ENCODE measurements around the gene NCOA7. TPM values are rescaled to one million over a fixed set of nuclear protein-coding genes. Genes with fewer than 3 reads are reported as not detected.
"Not testable (repeated sequence)": the region's sequence is repeated elsewhere in the genome, so short reads cannot be mapped to it uniquely, and the experiment has no call there.

Gene NCOA7
- total and polyA plus RNA-seq, 5 donors: 5.9 to 18.6 (median 16.9) TPM

- no peak overlapping the region for H3K27ac ChIP-seq (ENCODE audit: low read length)
- no peak overlapping the region for H3K4me3 ChIP-seq (ENCODE audit: low read length)
- no peak for ATAC-seq
- H3K9me3 ChIP-seq (ENCODE audit: control insufficient read depth, low read length): no peaks in the 10 kb centered on the region
- DNase-seq: no peak
- H3K27me3 ChIP-seq (ENCODE audit: control insufficient read depth, insufficient read depth): no peaks in the 10 kb centered on the region
- peaks cover 6% of the 10 kb centered on the region for H3K4me1 ChIP-seq (ENCODE audit: control insufficient read depth, insufficient read depth, low read length)
- intact Hi-C loops (cut with DNase I): loop anchor here in 1 of 4 donors (10.0 kb wide), 1 partner anchor 47 kb away; the partner anchor contains the start of gene NCOA7
- 91% methylated on average over 5 of the region's 5 CpGs for WGBS
Measured at GRCh38 chr6:125842091-125842626, 51.4 kb downstream of the NCOA7 start.

- 83% methylated on average over 1 of the region's 1 CpG for WGBS
- Histone ChIP-seq H3K4me1 (ENCODE audit: control insufficient read depth, insufficient read depth, low read length) (peaks cover 6% of the 10 kb centered on the region), H3K27ac (ENCODE audit: low read length) (no peak overlapping the region), H3K27me3 (ENCODE audit: control insufficient read depth, insufficient read depth) (no peaks in the 10 kb centered on the region), H3K4me3 (ENCODE audit: low read length) (no peak overlapping the region), H3K9me3 (ENCODE audit: control insufficient read depth, low read length) (no peaks in the 10 kb centered on the region)
- DNase-seq (no peak), ATAC-seq (no peak)
- intact Hi-C loops (cut with DNase I): loop anchor here in 1 of 4 donors (10.0 kb wide), 1 partner anchor 49 kb away; the partner anchor contains the start of gene NCOA7
Measured at GRCh38 chr6:125843593-125843992, 52.8 kb downstream of the NCOA7 start.

- Histone ChIP-seq H3K4me1 (ENCODE audit: control insufficient read depth, insufficient read depth, low read length) (peaks cover 6% of the 10 kb centered on the region), H3K27ac (ENCODE audit: low read length) (peak overlapping the region; percentile 78), H3K27me3 (ENCODE audit: control insufficient read depth, insufficient read depth) (no peaks in the 10 kb centered on the region), H3K4me3 (ENCODE audit: low read length) (no peak overlapping the region), H3K9me3 (ENCODE audit: control insufficient read depth, low read length) (no peaks in the 10 kb centered on the region)
- DNase-seq (peak in 2 of 3 donors; percentile 25 to 60), ATAC-seq (peak; percentile 89 to 93)
- 45% methylated on average over 5 of the region's 5 CpGs for WGBS
- intact Hi-C loops (cut with DNase I): loop anchor here in 1 of 4 donors (10.0 kb wide), 1 partner anchor 50 kb away; the partner anchor contains the start of gene NCOA7
Measured at GRCh38 chr6:125844989-125845388, 54.2 kb downstream of the NCOA7 start.

GRCh38 chr6:125846292-125847024 is 55.7 kb downstream of the NCOA7 start:
- Histone ChIP-seq H3K27ac (ENCODE audit: low read length) (peak overlapping the region; percentile 72), H3K27me3 (ENCODE audit: control insufficient read depth, insufficient read depth) (no peaks in the 10 kb centered on the region), H3K4me1 (ENCODE audit: control insufficient read depth, insufficient read depth, low read length) (peaks cover 4% of the 10 kb centered on the region), H3K9me3 (ENCODE audit: control insufficient read depth, low read length) (no peaks in the 10 kb centered on the region), H3K4me3 (ENCODE audit: low read length) (no peak overlapping the region)
- ATAC-seq (peak; percentile 57 to 62), DNase-seq (no peak)
- intact Hi-C loops (cut with DNase I): loop anchor here in 1 of 4 donors (10.0 kb wide), 1 partner anchor 52 kb away; the partner anchor contains the start of gene NCOA7
- WGBS: 62% methylated on average over 4 of the region's 4 CpGs

GRCh38 chr6:125848286-125848685 is 57.5 kb downstream of the NCOA7 start:
- 96% methylated on average over 5 of the region's 5 CpGs for WGBS
- H3K9me3 ChIP-seq (ENCODE audit: control insufficient read depth, low read length); ATAC-seq; H3K27ac ChIP-seq (ENCODE audit: low read length); H3K4me1 ChIP-seq (ENCODE audit: control insufficient read depth, insufficient read depth, low read length); H3K4me3 ChIP-seq (ENCODE audit: low read length); DNase-seq; H3K27me3 ChIP-seq (ENCODE audit: control insufficient read depth, insufficient read depth): not testable (repeated sequence)
- intact Hi-C loops (cut with DNase I): loop anchor here in 1 of 4 donors (10.0 kb wide), 1 partner anchor 53 kb away; the partner anchor contains the start of gene NCOA7

- Histone ChIP-seq H3K27me3 (ENCODE audit: control insufficient read depth, insufficient read depth) (no peaks in the 10 kb centered on the region), H3K4me3 (ENCODE audit: low read length) (no peak overlapping the region), H3K4me1 (ENCODE audit: control insufficient read depth, insufficient read depth, low read length) (peaks cover 2% of the 10 kb centered on the region), H3K27ac (ENCODE audit: low read length) (no peak overlapping the region), H3K9me3 (ENCODE audit: control insufficient read depth, low read length) (no peaks in the 10 kb centered on the region)
- WGBS: 76% methylated on average over 3 of the region's 3 CpGs
- ATAC-seq (no peak), DNase-seq (no peak)
- intact Hi-C loops (cut with DNase I): loop anchor here in 2 of 4 donors (10.0 kb wide), 1 partner anchor 104 kb away; the partner anchor contains the start of gene HINT3 (in 2 of the 2)
Measured at GRCh38 chr6:125850361-125850760, 59.6 kb downstream of the NCOA7 start.

GRCh38 chr6:125852587-125852986 is 61.8 kb downstream of the NCOA7 start:
- ATAC-seq (no peak), DNase-seq (no peak)
- Histone ChIP-seq H3K9me3 (ENCODE audit: control insufficient read depth, low read length) (no peaks in the 10 kb centered on the region), H3K27me3 (ENCODE audit: control insufficient read depth, insufficient read depth) (no peaks in the 10 kb centered on the region), H3K4me3 (ENCODE audit: low read length) (no peak overlapping the region), H3K27ac (ENCODE audit: low read length) (no peak overlapping the region), H3K4me1 (ENCODE audit: control insufficient read depth, insufficient read depth, low read length) (no peaks in the 10 kb centered on the region)
- intact Hi-C loops (cut with DNase I): loop anchor here in 2 of 4 donors (10.0 kb wide), 1 partner anchor 102 kb away; the partner anchor contains the start of gene HINT3 (in 2 of the 2)
- 98% methylated on average over 2 of the region's 2 CpGs for WGBS

- Histone ChIP-seq H3K27me3 (ENCODE audit: control insufficient read depth, insufficient read depth) (no peaks in the 10 kb centered on the region), H3K27ac (ENCODE audit: low read length) (no peak overlapping the region), H3K4me1 (ENCODE audit: control insufficient read depth, insufficient read depth, low read length) (no peaks in the 10 kb centered on the region), H3K9me3 (ENCODE audit: control insufficient read depth, low read length) (no peaks in the 10 kb centered on the region), H3K4me3 (ENCODE audit: low read length) (no peak overlapping the region)
- 62% methylated on average over 1 of the region's 1 CpG for WGBS
- DNase-seq (no peak), ATAC-seq (no peak)
- intact Hi-C loops (cut with DNase I): loop anchor here in 2 of 4 donors (10.0 kb wide), 1 partner anchor 102 kb away; the partner anchor contains the start of gene HINT3 (in 2 of the 2)
Measured at GRCh38 chr6:125853168-125853567, 62.4 kb downstream of the NCOA7 start.

GRCh38 chr6:125853756-125854155 is 63.0 kb downstream of the NCOA7 start:
- WGBS: 86% methylated on average over 1 of the region's 1 CpG
- intact Hi-C loops (cut with DNase I): loop anchor here in 2 of 4 donors (10.0 kb wide), 1 partner anchor 101 kb away; the partner anchor contains the start of gene HINT3 (in 2 of the 2)

GRCh38 chr6:125854355-125854754 is 63.6 kb downstream of the NCOA7 start:
- DNase-seq (no peak), ATAC-seq (no peak)
- Histone ChIP-seq H3K4me3 (ENCODE audit: low read length) (no peak overlapping the region), H3K9me3 (ENCODE audit: control insufficient read depth, low read length) (no peaks in the 10 kb centered on the region), H3K27ac (ENCODE audit: low read length) (no peak overlapping the region), H3K27me3 (ENCODE audit: control insufficient read depth, insufficient read depth) (no peaks in the 10 kb centered on the region), H3K4me1 (ENCODE audit: control insufficient read depth, insufficient read depth, low read length) (no peaks in the 10 kb centered on the region)
- intact Hi-C loops (cut with DNase I): loop anchor here in 2 of 4 donors (10.0 kb wide), 1 partner anchor 100 kb away; the partner anchor contains the start of gene HINT3 (in 2 of the 2)

More at GRCh38 chr6:125853756-125854155, 63.0 kb downstream of the NCOA7 start:
- H3K27me3 ChIP-seq (ENCODE audit: control insufficient read depth, insufficient read depth): no peaks in the 10 kb centered on the region
- no peak overlapping the region for H3K27ac ChIP-seq (ENCODE audit: low read length)
- no peak overlapping the region for H3K4me3 ChIP-seq (ENCODE audit: low read length)
- no peaks in the 10 kb centered on the region for H3K9me3 ChIP-seq (ENCODE audit: control insufficient read depth, low read length)
- no peaks in the 10 kb centered on the region for H3K4me1 ChIP-seq (ENCODE audit: control insufficient read depth, insufficient read depth, low read length)
- no peak for DNase-seq
- ATAC-seq: peak in 1 of 2 donors; percentile 18

GRCh38 chr6:125855783-125856182 is 65.0 kb downstream of the NCOA7 start:
- H3K27me3 ChIP-seq (ENCODE audit: control insufficient read depth, insufficient read depth): no peaks in the 10 kb centered on the region
- H3K4me3 ChIP-seq (ENCODE audit: low read length): no peak overlapping the region
- no peak for DNase-seq
- no peak overlapping the region for H3K27ac ChIP-seq (ENCODE audit: low read length)
- H3K4me1 ChIP-seq (ENCODE audit: control insufficient read depth, insufficient read depth, low read length): no peaks in the 10 kb centered on the region
- no peak for ATAC-seq
- WGBS: 96% methylated on average over 6 of the region's 6 CpGs
- H3K9me3 ChIP-seq (ENCODE audit: control insufficient read depth, low read length): no peaks in the 10 kb centered on the region
- intact Hi-C loops (cut with DNase I): loop anchor here in 2 of 4 donors (10.0 kb wide), 1 partner anchor 99 kb away; the partner anchor contains the start of gene HINT3 (in 2 of the 2)
